HuH-7.5 (cell line): ENCODE results near the gene CERS6.
"Not testable (repeated sequence)": the region's sequence is repeated elsewhere in the genome, so short reads cannot be mapped to it uniquely, and the experiment has no call there.

Source experiments
- DNase-seq: peaks from one replicate; pipeline ENCODE4 v3.0.0; 2011; ENCODE audit warnings: low spot score

CERS6 gene

DNA sequence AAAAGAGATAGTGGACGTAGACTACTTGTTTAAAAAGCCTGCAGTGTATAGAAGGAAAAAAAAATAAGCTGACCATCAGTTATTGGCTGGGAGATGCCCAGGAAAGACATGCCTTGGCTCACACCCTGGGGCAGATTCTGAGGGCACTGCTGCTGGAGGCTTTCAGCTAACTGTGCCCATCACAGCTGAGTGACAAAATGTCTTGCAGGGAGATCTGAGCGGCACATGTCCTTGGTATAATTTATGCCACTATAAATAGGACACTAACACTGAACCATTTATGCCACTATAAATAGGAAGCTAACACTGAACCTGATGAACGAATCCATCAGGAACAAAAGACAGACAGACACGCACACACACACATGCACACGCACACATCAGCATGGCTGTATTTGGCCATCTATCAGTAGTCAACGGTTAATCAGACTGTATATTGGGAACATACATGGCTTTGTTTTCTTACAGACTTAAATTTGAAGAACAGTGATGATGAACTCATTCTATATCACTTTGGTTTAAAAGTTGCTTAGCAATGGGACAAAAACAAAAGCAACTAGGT, 278.2 kb downstream of the CERS6 start:
- DNase-seq = no peak

DNA sequence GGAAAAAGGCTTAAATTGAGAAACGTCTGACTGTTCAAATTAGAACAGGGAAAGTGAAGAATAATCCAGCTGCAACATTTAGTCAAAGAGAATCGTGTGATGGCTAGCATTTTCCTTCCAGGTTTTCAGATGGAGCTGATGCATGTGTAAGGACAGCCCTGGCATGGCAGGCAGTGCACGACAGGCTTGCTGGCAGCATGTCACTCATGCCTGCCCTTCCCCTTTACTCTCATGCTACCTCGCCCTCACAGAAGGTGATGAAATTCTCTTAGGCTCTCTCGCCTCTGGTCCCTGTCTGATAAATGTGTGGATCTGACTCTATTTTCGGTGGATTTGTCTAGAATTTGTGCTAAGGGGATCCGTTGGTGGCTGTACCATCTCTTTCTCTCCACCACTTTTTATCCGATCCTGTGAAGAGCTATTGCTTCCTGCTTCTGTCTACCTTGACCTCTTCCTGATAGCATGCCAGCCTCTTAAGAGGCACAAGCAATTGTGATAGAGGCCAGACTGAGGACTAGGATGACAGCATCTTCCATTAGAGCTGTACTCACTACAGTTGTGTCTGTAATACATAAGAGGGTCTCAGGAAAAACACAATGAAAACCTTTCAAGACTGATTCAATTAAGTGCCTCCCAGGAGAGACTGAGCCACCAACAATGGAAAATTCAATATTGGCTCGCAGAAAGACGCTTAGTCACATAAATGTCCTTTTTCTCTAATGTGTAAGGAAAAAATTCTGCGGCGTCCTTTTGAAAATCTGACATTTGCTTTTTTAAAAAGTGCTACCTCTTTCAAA, 280.8 kb downstream of the CERS6 start:
- no peak for DNase-seq

DNA sequence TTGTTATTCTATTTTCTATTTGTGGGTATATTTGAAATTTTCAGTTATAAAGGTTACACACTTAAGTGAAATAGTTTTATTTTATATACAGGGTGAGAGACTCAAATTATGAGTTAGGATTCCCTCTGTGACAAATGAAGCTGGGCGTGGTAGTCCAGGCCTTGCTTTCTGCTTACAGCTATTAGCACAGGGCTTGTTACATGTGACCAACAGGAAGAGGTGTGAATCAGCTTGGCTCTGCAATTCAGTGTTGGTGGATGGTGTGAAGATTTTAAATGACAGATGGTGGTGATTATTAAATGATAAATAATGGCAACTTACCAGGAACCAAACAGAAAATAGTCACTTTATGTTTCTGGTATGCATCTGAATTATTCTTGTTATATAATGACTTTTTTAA, 282.0 kb downstream of the CERS6 start:
- DNase-seq = no peak

DNA sequence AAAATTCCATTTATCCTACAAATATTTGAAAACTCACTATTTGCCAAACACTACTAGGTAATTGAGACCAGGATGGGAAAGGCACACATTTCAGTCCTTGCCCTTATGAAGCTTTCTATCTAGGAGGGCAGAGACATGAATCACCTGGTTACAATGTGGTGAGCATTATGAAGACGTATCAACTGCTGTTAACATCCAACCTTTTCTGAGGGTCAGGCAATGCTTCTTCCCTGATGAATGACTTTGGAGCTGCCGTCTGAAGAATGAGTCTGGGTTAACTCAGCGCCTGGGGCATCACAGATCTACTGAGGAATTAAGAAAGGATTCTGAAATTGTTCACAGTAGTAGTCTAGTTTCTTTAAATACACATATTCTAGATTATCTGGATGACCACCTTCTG, 284.3 kb downstream of the CERS6 start:
- DNase-seq = no peak

DNA sequence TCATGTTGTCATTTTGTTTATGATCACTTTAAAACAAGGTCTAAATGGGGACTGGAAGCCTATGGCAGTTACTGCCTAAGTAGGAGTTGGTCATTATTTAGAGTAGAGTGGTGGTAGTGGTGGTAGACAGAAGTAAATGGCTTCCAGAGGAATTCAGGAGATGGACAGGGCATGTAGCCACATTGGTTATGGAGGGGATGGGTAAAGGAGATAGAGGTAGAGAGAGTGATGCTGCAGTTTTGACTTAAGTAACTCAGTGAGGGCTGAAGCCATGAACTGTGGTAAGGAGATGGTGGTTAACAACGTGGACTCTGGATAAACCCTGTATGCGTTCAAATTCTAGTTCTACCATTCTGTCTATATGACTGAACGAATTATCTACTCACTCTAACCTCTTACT, 284.7 kb downstream of the CERS6 start:
- no peak for DNase-seq

DNA sequence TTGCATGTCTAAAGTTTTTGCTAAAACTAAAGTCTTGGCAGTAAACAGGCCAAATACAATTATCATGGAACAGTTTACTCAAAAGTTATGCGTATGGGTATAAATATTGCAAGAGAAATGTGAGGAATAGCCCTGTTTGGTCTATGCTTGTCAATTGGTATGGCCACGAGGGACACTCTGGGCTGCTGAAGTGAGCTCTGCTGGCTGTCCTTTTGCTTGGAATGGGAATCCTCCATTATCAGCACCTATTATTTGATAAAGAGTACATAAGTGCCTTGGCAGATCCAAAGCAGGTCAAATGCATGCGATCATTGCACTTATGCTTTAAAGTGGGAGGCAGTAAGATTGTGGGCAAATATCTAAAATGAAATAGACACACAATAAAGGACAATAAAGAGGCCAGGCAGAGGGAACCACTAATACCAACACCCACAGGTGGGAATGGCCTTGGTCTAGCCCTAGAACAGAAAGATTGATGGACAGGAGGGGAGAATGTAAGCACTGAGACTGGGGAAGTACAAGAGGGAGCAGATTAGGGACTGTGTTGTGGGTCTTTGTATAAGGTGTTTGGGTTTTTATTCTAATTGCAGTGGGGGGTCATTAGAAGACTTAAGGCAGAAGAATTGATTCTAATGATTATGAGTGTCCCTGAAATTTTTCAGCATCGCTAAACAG, 286.3 kb downstream of the CERS6 start:
- DNase-seq = no peak

DNA sequence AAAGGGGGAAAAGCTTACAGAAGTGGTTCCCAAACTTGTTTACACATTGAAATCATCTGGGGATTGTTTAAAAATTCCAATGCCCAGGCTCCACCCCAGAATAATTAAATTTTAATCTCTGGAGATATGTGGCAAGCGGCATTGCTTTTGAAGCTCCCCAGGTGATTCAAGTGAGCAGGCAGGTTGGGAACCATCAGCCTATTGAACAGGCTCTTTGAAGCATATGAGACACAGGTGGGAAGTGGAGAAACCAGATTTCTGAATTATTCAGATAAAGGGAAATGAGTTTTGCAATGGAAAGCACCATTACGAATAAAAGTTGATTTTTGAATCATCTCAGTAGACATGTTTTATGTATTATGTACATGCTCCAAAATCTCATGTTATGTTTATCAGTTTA, 288.8 kb downstream of the CERS6 start:
- DNase-seq = no peak

DNA sequence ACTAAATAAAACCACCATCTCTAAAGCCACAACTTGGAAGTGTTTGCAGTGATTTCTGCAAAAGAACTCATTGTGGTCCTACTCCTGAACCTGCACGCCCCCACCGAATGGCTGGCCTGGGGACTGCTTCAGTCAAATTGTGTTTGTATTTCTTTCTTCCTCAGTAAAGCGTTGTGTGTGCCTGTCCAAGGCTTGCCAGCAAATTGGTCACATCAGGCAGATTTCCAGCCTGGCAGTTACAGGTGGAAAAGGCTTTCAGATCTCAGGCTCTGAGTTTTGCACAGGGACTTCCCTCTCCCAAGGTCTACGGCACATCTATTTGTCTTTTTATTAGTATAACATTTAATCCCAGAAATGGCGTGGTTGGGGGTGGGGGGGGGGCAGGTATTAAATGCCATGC, 292.4 kb downstream of the CERS6 start:
- no peak for DNase-seq

DNA sequence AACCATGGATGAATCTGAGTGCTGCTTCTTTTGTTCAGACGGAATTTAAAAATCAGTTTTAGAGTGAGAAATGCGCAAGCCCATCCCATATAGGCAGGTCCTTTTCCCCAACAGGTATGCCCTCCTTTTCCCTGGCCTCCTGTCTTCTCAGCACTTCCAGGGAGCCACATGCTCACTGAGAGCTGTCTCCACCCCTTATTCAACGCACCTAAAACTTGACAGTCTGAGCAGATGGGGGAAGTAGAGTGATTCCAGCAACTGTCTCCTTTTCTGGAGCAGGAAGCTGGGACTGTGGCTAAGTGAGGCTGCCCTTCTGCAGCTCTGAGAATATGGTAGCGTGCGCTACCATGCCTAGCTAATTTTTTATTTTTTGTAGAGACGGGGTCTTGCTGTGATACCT, 293.2 kb downstream of the CERS6 start:
- no peak for DNase-seq

DNA sequence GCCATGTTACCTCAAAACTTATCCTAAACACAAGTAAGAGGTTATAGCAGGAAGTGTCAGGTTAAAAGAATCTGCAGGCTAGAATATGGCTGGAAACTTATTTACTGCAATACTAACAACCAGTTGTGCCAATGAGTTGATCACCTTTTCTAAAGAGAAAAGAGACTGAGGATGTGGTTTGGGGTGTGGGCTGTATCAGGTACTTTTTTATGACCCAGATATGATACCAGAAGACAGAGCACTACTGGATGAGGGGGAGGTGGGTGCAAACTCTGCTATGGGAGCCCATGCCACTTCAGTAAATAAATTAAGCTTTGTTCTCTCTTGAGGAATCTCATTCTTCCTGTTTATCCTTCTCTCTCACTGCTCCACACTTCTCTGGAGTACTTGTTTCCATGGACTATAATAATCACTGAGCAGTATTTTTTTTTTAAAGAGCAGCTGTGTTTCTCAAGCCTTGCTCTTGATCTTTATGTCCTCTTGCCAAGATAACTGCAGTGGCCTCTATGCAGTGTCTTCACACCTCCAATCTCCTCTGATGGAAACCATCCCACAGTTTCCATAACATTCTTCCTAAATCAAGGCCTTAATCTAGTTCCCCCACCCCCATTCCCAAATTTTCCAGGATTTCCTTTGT, 295.1 kb downstream of the CERS6 start:
- DNase-seq = no peak

DNA sequence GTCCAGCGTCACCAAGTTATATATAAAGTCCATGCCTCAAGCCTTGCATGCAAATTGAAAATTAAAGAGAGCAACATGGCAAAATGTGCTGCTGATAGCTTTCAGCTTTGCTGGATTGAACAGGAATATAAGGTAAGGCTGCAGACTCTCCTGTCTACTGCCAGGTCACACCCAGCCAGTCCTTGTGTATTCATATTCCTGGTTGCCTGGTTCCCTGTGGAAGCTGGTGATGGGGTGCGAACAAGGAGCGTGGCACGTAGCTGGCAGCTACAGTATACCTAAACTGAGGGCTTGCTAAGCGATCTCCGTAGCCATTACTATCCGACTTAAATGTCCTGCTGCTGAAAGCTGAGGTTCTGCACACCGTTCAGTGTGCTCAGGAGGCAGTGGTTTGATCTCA, 296.3 kb downstream of the CERS6 start:
- no peak for DNase-seq

DNA sequence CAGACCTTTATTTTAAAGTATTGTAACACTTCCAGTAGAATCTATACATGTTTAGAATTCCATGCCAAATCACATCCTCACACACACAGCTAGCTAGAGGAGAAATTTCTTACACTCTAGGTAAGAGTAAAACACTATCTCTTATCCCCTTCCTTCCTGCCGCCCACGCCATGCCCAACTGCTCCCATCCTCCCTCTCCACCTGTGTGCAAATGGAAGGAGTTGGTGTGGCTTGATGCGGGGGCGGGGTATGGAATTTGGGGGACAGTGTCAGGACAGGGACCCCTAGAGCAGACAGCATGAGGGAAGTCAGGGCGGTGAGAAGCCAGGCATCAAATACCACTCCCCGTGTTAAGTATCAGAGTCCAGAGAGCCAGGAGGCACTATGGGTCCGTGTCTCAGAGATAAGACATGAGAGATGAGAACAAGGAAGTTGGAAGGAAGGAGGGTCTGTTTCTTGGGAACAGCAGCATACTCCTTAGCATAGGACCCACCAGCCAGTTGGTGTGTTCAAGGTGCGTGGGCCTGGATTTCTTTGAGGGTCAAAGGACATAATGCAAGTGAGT, 297.8 kb downstream of the CERS6 start:
- DNase-seq = no peak

DNA sequence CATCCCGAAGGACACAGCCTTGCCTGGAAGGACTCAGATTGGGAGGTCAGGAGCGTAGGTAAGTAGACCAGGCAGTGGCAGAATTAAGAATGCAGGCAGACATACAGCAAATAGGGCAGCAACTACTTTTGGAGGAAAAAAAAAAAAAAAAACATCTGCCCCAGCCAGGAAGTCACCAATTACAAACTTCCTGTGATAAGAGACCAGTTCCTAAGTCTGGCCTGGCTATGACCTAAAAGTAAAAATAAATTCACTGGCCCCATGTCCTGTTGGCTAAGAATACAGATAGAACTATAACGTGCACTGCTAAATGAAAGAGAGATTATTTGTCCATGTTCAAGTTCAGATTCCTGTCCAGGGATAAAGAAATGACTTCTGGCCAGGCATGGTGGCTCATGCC, 301.2 kb downstream of the CERS6 start:
- no peak for DNase-seq

DNA sequence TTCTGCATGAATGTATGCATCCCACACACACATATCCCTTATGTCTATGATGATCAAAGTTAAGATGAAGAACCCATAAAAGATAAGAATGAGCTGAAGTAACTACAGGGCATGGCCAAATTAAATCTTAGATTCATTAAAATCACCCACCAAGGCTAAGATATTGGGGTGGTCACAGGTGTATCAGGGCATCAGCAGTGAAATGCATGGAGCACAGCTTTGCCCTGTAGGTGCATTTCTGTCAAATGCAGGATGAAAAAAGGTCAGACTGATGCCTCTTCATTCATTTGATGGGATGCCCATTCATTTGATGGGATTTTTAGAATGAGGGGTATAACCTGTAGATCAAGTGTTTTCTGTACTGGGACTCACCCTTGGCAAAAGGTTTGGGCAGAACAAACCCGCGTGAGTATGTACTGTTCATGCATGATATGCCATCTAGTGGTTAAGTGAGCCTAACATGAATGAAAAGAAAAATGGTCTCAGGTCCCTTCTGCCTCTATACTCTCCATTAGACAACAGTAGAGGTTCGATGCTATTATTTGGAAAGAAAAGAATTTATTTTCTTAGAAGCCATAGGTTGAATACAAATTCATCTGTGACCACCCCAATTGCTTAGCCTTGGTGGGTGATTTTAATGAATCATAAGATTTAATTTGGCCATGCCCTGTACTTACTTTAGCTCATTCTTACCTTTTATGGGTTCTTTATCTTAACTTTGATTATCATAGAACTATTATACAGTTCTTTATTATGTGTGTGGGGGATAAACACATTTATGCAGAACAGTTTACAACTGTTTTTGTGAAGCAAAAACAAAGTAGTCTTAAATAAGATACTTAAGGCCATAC, 303.1 kb downstream of the CERS6 start:
- peak; percentile 48 for DNase-seq

DNA sequence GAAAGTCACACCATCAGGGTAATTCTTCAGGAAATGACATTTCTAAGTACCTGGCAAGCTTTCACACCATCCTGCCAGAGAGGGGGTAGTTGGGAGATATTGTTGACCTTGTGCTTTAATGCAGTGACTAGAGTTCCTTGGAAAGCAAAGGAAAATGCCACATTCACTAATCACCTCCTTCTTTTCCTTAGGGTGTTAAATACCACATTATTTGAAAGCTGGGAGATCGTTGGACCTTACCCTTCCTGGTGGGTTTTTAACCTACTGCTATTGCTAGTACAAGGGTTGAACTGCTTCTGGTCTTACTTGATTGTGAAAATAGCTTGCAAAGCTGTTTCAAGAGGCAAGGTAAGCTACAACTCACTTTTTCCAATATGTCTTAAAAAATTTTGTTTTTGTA, 309.3 kb downstream of the CERS6 start:
- no peak for DNase-seq

DNA sequence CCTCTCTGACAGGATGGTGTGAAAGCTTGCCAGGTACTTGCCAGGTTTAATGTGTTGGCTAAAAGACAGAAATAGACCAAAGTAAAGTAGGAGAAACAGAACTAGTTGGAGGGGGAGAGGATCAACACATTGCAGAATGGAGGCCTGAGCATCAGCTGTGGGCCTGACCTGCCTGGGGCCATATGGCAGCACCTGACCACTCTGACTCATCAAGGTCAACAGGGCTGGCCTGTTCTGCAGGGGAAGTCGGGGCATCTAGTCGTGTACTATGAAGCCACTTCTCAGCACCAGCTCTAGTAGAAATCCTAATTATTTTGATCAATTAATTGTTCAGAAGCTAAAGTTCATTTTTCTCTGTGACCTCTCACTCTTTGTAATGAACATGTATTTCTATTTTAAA, 310.5 kb downstream of the CERS6 start:
- no peak for DNase-seq

DNA sequence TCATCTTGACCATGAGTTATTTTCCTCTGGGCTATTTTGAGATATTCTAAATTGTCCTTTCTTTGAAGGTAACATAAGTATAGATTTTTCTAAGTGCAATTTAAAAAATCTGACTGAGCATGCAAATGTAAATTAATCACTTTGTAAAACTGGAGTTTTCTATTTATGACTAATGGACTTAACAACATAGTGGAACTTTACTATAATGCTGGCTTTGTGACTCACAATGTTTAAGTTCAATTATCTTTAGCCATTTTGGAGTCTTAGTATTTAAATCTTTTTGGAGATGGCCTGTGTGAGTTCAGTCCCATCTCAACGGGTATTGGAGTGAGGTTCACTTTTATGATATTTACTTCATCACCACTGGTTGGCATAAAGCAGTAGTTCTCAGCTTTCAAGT, 311.2 kb downstream of the CERS6 start:
- DNase-seq = no peak

DNA sequence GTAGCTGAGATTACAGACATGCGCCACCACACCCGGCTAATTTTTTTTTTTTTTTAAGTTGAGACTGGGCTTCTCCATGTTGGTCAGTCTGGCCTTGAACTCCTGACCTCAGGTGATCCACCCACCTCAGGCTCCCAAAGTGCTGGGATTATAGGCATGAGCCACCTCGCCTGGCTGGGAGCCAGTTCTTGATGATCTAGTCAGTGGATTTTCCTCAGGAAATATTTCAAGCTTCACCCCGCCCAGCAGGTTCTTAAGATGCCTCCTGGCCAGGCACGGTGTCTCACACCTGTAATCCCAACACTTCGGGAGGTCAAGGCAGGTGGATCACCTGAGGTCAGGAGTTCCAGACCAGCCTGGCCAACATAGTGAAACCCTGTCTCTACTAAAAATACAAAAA, 312.3 kb downstream of the CERS6 start:
- not testable (repeated sequence) for DNase-seq

DNA sequence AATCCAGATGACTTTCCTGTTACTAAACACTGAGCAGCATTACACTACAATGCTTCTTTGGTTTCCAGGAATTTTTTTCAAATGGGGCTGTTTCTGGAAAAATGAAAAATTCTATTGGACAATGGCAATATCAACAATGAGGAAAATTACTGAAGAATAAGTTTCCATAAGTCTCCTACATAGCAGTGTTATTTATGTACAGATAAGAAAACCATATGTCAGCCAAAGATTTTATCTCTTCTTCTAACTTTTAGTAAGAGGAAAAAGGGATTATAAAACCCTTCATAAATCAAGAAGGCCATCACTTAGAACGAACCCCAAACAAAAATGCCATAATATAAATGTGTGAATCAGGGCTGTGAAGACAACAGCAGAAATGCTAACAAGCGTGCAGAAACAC, 314.7 kb downstream of the CERS6 start:
- no peak for DNase-seq

DNA sequence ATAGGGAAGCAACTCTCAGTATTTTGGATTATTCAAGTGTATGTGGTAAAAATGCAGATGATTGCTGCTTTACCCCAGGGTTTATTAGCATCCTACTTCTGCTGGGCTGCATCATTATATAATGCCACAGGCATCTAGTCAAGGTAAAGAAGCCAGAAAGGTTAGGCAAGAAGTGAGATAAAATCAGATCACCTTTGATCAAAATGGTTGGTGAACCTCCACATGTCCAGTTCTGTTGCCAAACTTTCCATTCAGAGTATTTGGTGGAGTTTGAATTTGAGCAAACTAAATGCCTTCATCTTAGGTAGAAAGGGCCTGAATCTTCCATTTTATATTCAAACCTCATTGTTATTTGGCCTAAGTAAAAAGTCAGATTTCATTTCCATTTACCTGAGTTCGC, 316.6 kb downstream of the CERS6 start:
- no peak for DNase-seq

DNA sequence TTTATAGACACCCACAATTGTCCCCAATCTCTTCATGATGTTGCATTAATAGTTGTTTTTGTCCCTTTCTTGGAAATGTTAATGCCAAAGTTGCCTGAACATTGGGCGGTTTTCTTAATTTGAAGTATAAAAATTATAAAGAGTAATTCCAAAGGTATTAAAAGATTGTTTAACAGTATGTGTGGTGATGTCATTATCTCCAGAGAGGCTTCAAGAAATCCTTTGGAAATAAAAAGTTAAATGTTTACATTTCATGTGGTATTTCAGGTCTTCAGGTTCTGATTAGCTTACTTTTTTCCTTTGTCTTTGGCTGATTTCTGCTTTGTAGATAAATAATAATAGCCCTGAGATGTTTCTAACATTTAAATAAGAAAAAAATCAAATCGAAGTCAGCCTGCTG, 317.1 kb downstream of the CERS6 start:
- DNase-seq = no peak
